ENCODE results near the gene TTC4.

The TTC4 gene, protein sequence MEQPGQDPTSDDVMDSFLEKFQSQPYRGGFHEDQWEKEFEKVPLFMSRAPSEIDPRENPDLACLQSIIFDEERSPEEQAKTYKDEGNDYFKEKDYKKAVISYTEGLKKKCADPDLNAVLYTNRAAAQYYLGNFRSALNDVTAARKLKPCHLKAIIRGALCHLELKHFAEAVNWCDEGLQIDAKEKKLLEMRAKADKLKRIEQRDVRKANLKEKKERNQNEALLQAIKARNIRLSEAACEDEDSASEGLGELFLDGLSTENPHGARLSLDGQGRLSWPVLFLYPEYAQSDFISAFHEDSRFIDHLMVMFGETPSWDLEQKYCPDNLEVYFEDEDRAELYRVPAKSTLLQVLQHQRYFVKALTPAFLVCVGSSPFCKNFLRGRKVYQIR

DNA sequence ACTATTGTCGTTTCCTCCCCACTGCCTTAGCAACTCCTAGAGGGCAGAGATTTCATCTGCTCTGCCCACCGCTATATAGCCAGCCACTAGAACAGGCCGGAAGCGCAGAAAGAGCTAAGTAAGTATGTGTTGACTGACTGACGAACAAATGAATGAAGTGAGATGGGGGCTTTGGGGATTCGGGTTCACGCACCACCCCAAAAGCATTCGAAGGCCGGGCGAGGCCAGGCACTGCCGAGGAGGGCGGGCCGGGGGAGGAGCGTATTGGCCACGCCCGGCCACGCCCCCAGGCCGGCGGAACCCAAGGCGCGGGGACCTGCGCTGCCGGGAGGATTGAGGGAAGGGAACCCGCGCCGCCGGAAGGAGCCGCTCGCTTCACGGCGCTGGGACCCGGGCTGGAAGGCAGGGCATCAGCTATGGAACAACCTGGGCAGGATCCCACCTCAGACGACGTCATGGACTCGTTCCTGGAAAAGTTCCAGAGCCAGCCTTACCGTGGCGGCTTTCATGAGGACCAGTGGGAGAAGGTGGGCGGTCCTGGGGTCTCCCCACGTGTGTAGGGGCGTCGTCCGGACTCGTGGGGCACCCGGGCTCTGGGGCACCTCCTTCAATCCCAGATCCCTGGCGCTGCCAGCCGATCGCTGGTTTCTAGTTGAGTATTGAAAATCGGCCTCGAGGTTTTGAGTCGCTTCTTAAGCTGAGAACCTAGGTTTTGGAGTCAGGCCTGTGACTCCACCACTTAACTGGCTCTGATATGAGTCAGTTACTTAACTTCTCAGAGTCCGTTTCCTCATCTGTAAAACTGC is at the start of gene TTC4:
Gene TTC4 (plus strand): TSS at position 369 of the 806 bp plus-strand sequence. CDS start 48 bp downstream, at position 417.
- DNase-seq (ENCODE audit: low spot score): peak; percentile 91

DNA sequence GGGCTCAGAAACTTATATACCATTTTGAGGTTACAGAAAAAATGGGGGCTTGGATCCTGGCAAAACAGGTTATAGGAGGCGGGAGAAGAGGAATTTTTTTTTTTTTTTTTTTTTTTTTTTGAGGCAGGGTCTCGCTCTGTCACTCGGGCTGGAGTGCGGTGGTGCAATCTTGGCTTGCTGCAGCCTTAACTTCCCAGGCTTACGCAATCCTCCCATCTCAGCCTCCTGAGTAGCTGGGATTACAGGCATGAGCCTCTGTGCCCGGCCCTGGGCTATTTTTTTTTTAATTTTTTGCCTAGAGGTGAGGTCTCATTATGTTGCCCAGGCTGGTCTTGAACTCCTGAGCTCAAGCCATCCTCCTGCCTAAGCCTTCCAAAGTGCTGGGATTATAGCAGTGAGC is 49.3 kb upstream of the TTC4 start:
- no peak for DNase-seq (ENCODE audit: low spot score)

DNA sequence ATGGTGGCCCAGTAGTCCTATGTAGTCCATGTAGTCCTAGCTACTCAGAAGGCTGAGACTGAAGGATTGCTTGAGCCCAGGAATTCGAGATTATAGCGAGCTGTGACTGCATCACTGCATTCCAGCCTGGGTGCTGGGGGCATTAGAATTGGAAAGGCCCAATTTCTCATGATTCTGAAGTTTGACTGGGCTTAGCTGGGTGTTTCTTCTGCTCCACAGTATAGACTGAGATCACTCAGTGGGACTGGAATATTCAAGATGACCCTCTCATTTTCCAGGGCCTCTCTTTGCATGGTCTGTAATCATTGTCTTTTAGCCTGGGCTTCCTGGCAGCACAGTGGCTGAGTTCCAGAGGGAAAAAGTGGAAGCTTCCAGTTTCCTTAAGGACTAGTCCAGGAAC is 47.9 kb upstream of the TTC4 start:
- no peak for DNase-seq (ENCODE audit: low spot score)

DNA sequence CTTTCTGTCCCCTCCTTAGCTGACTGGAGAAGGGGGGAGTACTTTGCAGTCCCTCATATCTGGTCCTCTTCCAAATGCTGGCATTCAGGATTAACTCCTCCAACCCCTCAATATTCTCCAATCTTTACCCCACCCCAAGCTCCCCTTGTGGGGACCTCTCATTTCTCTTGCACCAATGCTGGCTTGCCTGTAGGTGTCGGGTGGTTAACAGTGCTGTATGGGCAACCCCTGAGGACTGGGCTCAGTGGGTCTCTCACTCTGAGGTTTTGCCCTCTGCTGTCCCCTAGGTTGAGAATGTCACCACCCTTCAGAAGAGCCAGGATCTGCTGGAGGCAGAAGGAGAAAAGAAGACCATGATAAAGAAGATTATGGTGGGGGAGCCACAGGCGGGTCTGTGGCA is 47.1 kb upstream of the TTC4 start:
- no peak for DNase-seq (ENCODE audit: low spot score)

DNA sequence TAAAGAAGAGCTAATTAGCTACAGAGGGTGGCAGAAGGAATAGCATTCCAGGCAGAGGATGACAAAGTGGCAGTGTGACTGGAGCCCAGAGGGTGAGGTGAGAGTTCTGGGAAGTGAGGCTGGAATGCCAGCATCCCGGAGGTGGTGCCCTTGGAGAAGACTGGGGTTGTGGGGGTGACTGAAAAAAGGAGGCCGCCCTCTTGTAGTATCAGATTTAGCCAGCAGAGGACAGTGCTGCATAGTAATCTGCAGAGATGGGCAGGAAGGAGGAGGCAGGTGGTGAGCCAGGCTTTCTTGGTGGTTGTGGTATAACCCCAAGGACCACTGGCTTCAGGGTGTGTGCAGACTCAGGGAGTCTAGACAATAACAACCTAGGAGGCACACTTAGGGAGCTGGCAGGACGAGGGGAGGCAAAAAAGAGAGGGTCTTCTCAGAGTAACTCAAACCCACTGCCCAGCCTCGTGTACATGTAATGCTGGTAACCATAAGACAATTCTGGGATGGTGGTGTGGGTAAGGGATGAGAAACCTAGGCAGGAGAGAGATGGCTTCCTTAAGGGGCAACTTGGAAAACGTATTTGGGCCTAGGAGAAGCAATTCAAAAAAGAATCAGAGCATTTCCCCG is 43.6 kb upstream of the TTC4 start:
- DNase-seq (ENCODE audit: low spot score): peak; percentile 59

DNA sequence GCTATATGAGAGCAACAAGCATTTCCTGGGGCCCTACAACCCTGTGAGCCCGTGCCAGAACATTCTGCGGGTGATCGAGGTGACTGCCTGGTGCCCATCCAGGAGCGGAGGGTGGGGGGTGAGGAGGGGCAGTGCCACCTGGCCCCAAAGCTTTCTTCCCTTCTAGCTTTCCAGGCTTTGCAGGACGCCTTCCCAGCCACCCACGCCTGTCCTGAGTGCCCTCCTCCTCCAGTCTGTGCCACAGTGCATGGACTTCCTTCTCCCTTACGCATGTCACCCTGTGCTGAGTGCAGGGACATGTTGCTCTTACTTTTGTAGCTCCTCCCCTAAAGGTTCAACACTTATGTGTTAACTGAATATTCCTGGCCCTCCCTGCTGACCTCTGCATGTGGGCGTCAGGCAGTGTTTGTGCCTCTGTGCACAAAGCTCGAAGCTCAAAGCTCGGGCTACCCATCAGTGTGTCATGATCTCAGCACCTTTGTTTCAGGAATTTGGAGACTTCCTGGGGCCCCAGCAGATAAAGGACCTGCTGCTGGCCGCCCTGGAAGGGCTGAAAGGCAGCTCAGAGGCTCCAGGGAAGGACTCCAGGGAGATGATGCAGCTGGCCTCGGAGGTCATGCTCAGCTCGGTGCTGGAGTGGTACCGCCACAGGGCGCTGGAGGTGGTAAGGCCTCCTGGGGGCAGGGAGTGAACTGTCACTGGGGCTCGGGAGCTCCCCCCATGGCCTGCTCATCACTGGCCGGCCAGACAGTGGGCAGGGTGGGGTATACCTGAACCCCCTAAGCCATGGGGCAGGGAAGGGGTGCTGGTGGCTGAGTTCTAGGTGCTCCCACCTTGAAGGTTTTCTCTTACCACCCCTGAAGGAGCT is 36.7 kb upstream of the TTC4 start:
- DNase-seq (ENCODE audit: low spot score): no peak

DNA sequence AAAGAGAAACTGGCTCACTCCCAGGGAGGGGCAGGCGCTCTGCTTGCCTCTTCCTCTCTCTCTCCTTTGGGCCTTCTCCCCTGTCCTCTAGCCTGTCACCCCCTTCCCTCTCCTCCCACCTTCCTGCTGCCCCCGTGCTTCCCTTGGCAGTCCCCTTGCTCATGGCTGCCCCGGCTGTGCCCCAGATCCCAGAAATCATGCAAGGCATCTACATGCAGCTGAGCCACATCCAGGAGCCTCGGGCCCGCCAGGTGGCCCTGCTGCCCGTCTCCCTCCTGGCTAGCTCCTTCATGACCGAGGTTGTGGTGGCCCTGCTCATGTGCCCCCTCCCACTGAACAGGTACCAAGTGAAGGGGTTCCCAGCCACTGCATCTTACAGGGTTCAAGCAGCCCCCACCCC is 36.0 kb upstream of the TTC4 start:
- no peak for DNase-seq (ENCODE audit: low spot score)

DNA sequence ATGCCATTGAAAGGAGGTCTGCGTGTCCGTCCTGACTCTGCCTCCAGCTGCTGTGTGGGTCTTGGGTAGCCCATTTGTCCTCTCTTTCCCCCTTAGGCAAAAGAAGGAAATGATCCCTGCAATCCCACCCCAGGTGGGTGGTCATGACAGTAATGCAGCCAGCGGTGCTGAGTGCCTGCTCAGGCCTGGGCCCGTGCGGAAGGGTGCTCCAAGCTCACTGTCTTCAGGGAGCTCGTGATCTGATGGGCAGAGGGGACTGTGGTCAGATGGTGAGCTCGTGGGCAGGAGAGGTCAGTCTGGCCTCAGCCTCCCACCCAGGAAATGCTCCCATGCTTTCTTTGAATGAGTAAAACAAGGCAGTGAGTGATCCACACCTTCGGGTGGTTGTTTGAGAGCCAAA is 35.3 kb upstream of the TTC4 start:
- no peak for DNase-seq (ENCODE audit: low spot score)

DNA sequence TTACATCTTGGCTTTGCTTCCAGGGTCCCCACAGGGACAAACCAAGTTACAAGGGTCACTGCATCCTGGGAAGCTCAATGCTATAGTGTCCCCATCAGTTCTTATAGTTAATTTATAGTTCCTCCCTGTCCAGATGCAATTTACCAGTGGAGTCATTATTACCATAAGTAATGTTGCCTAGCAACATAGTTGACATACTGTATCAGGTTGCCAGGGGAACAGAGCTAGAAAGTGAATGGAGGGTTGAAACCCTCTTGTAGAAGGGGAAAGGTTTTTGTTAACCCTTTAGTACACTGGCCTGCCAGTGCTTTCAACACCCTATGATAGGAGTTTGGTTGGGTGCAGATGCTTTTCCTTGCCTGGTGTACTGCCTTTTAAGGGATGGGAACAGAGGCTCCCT is 34.3 kb upstream of the TTC4 start:
- no peak for DNase-seq (ENCODE audit: low spot score)

DNA sequence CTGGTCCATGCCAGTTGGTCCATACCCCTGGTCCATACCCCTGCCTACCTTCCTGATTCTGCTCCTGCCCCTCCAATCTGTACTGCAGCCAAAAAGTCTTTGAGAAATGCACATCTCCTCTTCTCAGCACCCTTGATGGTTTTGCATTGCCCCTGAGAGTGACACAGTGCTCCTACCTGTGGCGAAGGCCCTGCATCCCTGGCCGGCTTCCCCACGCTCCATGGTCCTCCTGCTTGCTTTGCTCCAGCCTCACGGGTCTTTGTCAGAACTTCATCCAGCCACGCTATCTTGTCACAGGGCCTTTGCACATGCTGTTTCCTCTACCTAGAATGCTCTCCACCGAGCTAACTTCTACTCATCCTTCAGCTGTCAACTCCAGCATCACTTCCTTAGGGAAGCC is 32.2 kb upstream of the TTC4 start:
- DNase-seq (ENCODE audit: low spot score): no peak

DNA sequence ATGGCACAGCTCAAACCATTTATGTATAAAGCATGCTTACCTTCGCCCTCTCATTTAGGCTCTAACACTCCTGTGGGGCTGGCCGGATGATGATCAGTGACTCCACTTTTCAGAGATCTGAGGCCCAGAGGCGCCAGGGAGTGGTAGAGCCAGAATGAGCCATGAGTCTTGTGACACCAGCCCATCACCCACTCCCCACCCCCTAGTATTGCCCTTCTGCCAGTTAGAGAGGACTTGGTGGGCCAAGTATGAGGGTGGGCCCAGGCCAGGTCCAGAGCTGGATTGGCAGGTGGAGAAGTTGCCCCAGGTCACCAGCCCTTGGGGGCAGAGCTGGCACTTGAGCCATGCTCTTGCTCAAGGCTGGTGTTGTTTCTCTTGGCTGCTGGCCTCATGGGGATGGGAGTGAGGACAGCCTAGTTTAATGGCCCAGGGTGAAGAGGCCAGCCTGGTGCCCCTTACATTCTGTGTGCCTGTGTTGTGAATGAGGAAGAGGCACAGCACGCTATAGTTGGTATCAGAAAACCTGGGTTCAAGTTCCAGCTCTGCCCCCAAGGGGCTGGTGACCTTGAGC is 30.2 kb upstream of the TTC4 start:
- no peak for DNase-seq (ENCODE audit: low spot score)

DNA sequence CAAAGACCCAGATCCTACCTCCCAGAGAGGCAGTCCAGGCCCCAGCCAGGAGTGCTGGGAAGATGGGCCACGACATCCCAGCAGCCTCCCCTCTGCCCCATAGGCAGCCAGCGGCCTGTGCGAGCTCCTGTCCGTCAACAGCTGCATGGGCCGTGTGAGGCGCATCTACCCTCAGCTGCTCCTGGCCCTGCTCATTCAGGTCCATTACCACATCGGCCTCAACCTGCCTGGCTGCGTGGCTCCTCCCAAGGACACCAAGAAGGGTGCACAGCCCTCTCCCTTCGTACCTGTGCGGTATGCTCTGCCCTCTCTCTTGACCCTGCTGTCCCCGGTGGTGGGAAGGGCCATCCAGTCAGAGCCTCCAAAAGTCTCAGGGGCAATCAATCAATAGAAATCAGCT is 29.5 kb upstream of the TTC4 start:
- DNase-seq (ENCODE audit: low spot score): no peak

DNA sequence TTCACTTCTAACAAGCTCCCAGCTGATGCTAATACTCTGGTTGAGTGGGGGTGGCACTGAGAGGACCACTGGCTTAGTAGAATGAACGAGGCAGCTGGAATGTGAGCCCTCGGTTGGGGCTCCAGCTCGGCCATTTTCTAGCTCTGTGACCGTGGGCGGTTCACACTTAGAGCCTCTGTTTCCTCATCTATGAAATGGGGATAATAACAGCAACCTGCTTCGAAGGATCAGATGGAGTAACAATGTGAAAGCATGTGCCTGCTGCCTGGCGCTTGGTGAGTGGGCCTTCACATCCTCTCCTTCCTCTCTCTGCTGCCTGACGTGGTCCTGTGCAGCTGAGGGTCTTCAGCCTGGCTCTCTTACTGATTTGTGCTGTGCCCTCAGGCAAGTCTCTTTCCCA is 20.9 kb upstream of the TTC4 start:
- no peak for DNase-seq (ENCODE audit: low spot score)

DNA sequence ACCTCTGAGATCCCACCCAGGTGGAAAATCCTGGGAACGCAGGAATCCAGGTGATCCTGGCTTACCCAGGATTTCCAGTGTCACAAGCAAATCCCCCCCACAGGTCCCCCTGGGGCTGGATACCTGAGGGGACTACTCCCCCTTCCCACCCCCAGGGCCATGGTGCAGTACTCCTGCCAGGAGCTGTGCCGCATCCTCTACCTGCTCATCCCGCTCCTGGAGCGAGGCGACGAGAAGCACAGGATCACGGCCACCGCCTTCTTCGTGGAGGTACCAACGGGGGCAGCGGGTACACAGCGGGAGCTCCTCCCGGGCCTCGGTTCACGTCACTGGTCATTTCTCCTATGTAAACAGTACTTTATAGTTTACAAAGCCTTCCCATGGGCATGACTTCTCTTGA is 20.4 kb upstream of the TTC4 start:
- no peak for DNase-seq (ENCODE audit: low spot score)

DNA sequence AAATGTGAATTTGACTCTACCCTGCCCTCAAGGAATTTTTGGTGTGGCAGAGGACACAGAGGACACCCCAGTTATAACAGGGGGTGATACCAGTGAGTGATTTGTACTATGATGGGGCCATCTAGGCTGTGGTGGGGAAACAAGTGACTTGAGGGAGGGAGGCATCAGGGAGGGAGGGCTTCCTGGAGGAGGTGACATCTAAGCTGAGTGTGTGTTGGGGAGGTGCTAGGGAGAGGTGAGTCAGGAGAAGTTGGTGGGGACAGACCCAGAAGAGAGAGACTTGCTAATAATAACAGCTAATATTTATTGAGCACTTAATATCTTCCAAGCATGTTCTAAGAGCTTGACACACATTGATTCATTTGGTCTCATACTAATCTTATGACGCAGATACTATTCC is 19.9 kb upstream of the TTC4 start:
- DNase-seq (ENCODE audit: low spot score): no peak

DNA sequence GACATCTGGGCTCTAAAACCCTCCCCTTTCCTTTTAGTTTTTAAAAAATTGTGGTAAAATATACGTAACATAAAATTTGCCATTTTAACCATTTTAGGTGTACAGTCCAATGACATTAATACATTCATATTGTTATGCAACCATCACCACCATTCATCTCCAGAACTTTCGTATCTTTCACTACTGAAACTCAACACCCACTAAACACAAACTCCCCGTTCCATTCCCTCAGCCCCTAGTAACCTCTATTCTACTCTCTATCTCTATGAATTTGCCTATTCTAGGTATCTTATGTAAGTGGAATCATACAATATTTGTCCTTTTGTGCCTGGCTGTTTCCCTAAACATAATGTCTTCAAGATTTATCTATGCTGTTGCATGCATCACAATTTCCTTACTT is 19.4 kb upstream of the TTC4 start:
- DNase-seq (ENCODE audit: low spot score): no peak

DNA sequence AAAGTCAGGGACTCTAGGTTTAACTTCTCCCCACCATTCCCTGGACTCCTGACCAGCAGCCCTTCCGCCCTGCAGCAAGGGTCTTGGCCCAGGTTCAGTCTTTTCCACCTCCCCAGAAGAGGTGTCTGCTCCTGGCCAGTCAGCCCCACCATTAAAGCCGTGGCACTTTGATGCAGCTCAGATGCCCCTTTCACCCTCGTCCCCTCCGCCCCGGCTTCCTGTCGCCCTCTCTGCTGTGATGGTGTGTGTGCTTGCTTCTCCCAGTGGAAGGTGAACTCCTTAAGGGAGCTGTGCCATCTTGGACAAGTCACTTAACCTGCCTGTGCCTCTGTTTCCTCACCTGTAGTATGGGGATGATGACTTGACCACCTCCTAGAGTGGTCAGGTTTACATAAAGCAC is 17.8 kb upstream of the TTC4 start:
- no peak for DNase-seq (ENCODE audit: low spot score)

DNA sequence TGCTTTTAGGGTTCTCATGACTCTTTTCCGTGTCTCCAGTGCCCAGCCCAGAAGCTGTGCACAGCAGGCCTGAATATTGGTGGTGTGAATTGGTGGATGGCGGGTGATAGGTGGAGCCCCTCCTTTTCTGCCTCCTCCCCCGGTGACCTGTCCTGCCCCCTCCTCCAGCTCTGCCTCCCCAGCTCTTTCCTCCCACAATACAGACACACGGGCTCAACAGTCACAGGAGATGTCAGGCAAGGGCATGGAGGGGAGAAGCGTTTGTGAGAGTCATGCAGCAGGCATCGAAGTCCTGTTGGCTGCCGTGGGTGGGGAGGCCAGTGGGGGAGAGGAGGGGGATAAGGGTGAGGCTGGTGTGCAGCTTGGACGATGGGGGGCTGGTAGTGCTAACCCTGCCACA is 17.3 kb upstream of the TTC4 start:
- DNase-seq (ENCODE audit: low spot score): no peak

DNA sequence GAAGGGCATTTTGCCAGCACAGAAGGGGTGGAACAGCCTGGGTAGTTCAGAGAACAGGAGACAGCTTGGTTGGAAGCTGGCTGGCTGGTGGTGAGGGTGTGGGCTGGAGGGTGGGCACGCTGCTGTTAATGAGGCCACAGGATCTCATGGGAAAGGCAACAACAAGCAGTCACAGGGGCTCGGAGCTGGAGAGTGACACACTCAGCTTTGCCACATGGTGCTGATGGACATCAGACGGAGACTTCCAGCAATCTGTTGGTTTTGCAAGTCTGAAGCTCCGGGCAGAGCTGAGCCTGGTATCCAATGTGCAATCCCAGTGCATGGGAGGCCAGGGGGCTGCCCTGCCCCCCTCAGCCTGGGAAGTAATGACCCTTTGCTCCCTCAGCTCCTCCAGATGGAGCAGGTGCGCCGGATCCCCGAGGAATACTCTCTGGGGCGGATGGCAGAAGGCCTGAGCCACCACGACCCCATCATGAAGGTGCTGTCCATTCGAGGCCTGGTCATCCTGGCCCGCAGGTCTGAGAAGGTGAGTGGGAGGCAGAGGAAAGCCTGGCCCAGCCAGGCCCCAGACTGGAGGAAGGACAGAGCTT is 15.6 kb upstream of the TTC4 start:
- DNase-seq (ENCODE audit: low spot score): no peak

DNA sequence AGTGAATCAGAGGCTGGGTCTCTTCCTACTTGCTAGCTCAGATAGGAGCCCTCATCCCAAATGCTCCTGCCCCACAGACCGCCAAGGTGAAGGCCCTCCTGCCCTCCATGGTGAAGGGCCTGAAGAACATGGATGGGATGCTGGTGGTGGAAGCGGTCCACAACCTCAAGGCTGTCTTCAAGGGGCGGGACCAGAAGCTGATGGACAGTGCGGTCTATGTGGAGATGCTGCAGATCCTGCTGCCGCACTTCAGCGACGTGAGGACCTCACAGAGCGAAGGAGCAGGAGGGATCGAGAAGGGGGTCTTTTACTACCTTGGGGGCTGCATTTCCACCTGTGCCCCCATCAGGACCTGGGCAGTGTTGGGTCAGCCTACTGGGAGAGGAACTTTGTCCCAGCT is 14.6 kb upstream of the TTC4 start:
- no peak for DNase-seq (ENCODE audit: low spot score)

DNA sequence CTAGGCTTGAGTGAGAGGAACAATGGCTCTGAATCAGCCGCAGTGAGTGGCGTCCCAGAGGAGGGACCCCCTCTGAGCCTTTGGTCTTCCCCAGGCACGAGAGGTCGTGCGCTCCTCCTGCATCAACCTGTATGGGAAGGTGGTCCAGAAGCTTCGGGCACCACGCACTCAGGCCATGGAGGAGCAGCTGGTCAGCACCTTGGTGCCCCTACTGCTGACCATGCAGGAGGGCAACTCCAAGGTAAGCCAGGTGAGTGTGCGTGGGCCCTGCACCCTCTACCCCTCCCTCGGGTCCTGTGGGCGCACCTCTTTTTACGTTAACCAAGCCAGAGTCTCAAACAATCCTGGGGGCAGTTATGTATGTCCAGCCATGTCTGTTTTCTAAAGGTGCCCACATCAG is 13.7 kb upstream of the TTC4 start:
- no peak for DNase-seq (ENCODE audit: low spot score)

Data from LoVo (cell line).